K562 (cell line): ENCODE results near the gene PGAM2. TPM values are rescaled to one million over a fixed set of nuclear protein-coding genes. Genes with fewer than 3 reads are reported as not detected.

Source experiments
- NR3C1 ChIP-seq: sonication (generic); formaldehyde crosslinking; IDR thresholded peaks from 2 replicates; pipeline ENCODE4 v1.8.1; 2022; ENCODE audit warnings: missing genetic modification reagents
- RBM17 ChIP-seq: fragments of 200-400 bp; formaldehyde crosslinking; IDR thresholded peaks from 2 replicates; pipeline ENCODE4 v1.6.1; 2017; ENCODE audit warnings: low read depth, mild to moderate bottlenecking, low read length, borderline replicate concordance
- polyA plus RNA-seq, 8 experiments: library from polyadenylated mRNA; depleted of rRNA in 4 of 8; stranded (reverse) in 5 of 8; unstranded in 3 of 8; fragments of >200 nt; fragmentation: Nextera tagmentation in 2 of 8; fragmentation: Illumina TruSeq in 1 of 8; extraction: Ambion mirVana in 2 of 8; extraction: Trizol in 1 of 8; gene quantifications; 2 replicates each; pipeline versions ENCODE4 v1.2.1 to v1.2.3, GENCODE V29; 2011 to 2014; ENCODE audit warnings: inconsistent platforms in 1 of 8, missing spikeins in 1 of 8
- total RNA-seq, 7 experiments: library from RNA; depleted of rRNA in 6 of 7; stranded (reverse); fragments of >200 nt in 6 of 7; fragmentation: Illumina TruSeq in 2 of 7; extraction: Trizol in 2 of 7; gene quantifications; 2 replicates each; pipeline versions ENCODE4 v1.2.1 to v1.2.3, GENCODE V29; 2011 to 2021; ENCODE audit warnings: low replicate concordance in 1 of 7
- TF ChIP-seq, protein P1 (sequence below): fragments of 250-450 bp; sonication (Bioruptor Pico); IDR thresholded peaks from 2 replicates; pipeline ENCODE4 v1.4.0; 2020; ENCODE audit warnings: mild to moderate bottlenecking, moderate library complexity, borderline replicate concordance
- TF ChIP-seq, protein P2 (sequence below), 2 experiments: fragments of 450-650 bp; formaldehyde crosslinking in 1 of 2; IDR thresholded peaks; 2 replicates each; pipeline versions ENCODE4 v1.4.0 to v1.6.1; 2014 to 2020; ENCODE audit warnings: mild to moderate bottlenecking in 2 of 2, borderline replicate concordance in 1 of 2, low read depth in 1 of 2
- TF ChIP-seq, protein P3 (sequence below): fragments of 250-450 bp; sonication (Bioruptor Pico); IDR thresholded peaks from 2 replicates; pipeline ENCODE4 v1.5.0; 2020; ENCODE audit warnings: mild to moderate bottlenecking, borderline replicate concordance
- TF ChIP-seq, protein P4 (sequence below): sonication (generic); formaldehyde crosslinking; IDR thresholded peaks from 2 replicates; pipeline ENCODE4 v1.8.1; 2022; ENCODE audit warnings: missing genetic modification reagents

PGAM2 gene
- total and polyA plus RNA-seq, 9 of the 15 experiments (the other 6 are each of a cell fraction or from before 2014, with no cell fraction given), result not detected

DNA sequence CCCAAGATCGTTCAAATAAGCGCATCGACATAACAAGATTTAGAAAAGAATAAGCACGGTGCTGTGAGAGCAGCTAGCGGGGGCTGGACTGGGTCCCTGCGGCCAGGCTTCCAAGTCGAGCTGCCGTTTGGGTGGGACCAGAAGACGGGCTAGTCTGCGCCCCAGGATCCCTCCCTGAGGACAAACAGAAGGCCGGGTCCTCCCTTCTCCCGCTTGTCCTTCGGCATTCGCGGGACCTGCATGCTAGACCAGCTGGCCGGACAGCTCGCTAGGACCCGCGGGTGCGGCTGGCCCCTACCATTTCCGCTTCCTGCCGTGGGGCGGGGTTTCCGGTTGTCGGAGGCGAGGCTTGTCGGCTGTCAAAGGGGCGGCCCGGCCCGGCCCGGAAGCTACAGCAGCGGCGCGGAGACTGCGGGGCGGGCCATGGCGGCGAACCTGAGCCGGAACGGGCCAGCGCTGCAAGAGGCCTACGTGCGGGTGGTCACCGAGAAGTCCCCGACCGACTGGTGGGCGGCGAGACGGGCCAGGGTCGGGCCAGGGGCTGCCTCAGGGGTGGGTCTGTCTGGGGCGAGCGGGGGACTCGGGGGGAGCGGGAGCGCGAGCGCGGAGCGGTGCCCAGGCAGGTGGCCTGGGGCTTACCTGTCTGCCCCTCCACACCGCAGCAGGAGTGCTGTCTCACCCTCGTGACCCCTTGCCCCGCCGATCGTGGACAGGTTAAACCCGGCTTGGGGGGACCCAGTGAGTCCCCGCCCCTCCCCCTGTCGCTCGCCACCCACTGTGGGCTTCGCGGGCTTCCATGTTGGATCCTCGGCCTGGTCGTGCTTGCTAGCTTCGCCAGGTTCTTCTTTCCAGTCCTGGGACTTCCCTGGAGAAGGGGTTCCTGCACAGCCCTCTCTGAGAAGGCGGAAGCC, 20.8 kb downstream of the PGAM2 start, which contains the start of gene DBNL (continued):
- TF ChIP-seq, protein P1, sequence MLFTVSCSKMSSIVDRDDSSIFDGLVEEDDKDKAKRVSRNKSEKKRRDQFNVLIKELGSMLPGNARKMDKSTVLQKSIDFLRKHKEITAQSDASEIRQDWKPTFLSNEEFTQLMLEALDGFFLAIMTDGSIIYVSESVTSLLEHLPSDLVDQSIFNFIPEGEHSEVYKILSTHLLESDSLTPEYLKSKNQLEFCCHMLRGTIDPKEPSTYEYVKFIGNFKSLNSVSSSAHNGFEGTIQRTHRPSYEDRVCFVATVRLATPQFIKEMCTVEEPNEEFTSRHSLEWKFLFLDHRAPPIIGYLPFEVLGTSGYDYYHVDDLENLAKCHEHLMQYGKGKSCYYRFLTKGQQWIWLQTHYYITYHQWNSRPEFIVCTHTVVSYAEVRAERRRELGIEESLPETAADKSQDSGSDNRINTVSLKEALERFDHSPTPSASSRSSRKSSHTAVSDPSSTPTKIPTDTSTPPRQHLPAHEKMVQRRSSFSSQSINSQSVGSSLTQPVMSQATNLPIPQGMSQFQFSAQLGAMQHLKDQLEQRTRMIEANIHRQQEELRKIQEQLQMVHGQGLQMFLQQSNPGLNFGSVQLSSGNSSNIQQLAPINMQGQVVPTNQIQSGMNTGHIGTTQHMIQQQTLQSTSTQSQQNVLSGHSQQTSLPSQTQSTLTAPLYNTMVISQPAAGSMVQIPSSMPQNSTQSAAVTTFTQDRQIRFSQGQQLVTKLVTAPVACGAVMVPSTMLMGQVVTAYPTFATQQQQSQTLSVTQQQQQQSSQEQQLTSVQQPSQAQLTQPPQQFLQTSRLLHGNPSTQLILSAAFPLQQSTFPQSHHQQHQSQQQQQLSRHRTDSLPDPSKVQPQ (CRISPR knock-in tag), result no peak
- TF ChIP-seq RBM17, result no peak
- TF ChIP-seq, protein P2, sequence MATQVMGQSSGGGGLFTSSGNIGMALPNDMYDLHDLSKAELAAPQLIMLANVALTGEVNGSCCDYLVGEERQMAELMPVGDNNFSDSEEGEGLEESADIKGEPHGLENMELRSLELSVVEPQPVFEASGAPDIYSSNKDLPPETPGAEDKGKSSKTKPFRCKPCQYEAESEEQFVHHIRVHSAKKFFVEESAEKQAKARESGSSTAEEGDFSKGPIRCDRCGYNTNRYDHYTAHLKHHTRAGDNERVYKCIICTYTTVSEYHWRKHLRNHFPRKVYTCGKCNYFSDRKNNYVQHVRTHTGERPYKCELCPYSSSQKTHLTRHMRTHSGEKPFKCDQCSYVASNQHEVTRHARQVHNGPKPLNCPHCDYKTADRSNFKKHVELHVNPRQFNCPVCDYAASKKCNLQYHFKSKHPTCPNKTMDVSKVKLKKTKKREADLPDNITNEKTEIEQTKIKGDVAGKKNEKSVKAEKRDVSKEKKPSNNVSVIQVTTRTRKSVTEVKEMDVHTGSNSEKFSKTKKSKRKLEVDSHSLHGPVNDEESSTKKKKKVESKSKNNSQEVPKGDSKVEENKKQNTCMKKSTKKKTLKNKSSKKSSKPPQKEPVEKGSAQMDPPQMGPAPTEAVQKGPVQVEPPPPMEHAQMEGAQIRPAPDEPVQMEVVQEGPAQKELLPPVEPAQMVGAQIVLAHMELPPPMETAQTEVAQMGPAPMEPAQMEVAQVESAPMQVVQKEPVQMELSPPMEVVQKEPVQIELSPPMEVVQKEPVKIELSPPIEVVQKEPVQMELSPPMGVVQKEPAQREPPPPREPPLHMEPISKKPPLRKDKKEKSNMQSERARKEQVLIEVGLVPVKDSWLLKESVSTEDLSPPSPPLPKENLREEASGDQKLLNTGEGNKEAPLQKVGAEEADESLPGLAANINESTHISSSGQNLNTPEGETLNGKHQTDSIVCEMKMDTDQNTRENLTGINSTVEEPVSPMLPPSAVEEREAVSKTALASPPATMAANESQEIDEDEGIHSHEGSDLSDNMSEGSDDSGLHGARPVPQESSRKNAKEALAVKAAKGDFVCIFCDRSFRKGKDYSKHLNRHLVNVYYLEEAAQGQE (IDR thresholded peaks at IDR 0.05; ENCODE audit: borderline replicate concordance), result no peak; the same call in 1 of the 2 replicates
- TF ChIP-seq, protein P2 (CRISPR knock-in tag; IDR thresholded peaks at IDR 0.05; ENCODE audit: low read depth), result no peak
- TF ChIP-seq, protein P3, sequence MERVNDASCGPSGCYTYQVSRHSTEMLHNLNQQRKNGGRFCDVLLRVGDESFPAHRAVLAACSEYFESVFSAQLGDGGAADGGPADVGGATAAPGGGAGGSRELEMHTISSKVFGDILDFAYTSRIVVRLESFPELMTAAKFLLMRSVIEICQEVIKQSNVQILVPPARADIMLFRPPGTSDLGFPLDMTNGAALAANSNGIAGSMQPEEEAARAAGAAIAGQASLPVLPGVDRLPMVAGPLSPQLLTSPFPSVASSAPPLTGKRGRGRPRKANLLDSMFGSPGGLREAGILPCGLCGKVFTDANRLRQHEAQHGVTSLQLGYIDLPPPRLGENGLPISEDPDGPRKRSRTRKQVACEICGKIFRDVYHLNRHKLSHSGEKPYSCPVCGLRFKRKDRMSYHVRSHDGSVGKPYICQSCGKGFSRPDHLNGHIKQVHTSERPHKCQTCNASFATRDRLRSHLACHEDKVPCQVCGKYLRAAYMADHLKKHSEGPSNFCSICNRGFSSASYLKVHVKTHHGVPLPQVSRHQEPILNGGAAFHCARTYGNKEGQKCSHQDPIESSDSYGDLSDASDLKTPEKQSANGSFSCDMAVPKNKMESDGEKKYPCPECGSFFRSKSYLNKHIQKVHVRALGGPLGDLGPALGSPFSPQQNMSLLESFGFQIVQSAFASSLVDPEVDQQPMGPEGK (CRISPR knock-in tag), result no peak
- no peak for TF ChIP-seq NR3C1 (CRISPR knock-in tag)
- TF ChIP-seq, protein P4, sequence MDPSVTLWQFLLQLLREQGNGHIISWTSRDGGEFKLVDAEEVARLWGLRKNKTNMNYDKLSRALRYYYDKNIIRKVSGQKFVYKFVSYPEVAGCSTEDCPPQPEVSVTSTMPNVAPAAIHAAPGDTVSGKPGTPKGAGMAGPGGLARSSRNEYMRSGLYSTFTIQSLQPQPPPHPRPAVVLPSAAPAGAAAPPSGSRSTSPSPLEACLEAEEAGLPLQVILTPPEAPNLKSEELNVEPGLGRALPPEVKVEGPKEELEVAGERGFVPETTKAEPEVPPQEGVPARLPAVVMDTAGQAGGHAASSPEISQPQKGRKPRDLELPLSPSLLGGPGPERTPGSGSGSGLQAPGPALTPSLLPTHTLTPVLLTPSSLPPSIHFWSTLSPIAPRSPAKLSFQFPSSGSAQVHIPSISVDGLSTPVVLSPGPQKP, result no peak
